ENCODE measurements around the gene SCAPER.

The SCAPER gene

GRCh38 chr15:76669521-76670207, 235.5 kb downstream of the SCAPER start:
- no peak for TF ChIP-seq CTCF (IDR thresholded peaks at IDR 0.05; ENCODE audit: insufficient read depth, low read length, missing control alignments)
- POLR2A ChIA-PET = no interaction called here

GRCh38 chr15:76668900-76669299, 236.2 kb downstream of the SCAPER start:
- ChIA-PET CTCF (no interaction called here), POLR2A (no interaction called here)

More at GRCh38 chr15:76669521-76670207, 235.5 kb downstream of the SCAPER start:
- CTCF ChIA-PET = no interaction called here
- DNase-seq (ENCODE audit: low read depth, low spot score) = no peak
- no peak overlapping the region for H3K4me3 ChIP-seq (ENCODE audit: low read depth, low read length)

GRCh38 chr15:76667943-76668715, 237.0 kb downstream of the SCAPER start:
- CTCF ChIA-PET = no interaction called here
- POLR2A ChIA-PET = no interaction called here
- TF ChIP-seq CTCF (IDR thresholded peaks at IDR 0.05; ENCODE audit: insufficient read depth, low read length, missing control alignments) = no peak

More at GRCh38 chr15:76668900-76669299, 236.2 kb downstream of the SCAPER start:
- H3K4me3 ChIP-seq (ENCODE audit: low read depth, low read length) = no peak overlapping the region
- DNase-seq (ENCODE audit: low read depth, low spot score) = no peak
- no peak for TF ChIP-seq CTCF (IDR thresholded peaks at IDR 0.05; ENCODE audit: insufficient read depth, low read length, missing control alignments)

GRCh38 chr15:76664895-76665294, 240.2 kb downstream of the SCAPER start:
- ChIA-PET CTCF (no interaction called here), POLR2A (no interaction called here)
- H3K4me3 ChIP-seq (ENCODE audit: low read depth, low read length) = no peak overlapping the region
- no peak for DNase-seq (ENCODE audit: low read depth, low spot score)
- no peak for TF ChIP-seq CTCF (IDR thresholded peaks at IDR 0.05; ENCODE audit: insufficient read depth, low read length, missing control alignments)

More at GRCh38 chr15:76667943-76668715, 237.0 kb downstream of the SCAPER start:
- no peak overlapping the region for H3K4me3 ChIP-seq (ENCODE audit: low read depth, low read length)
- no peak for DNase-seq (ENCODE audit: low read depth, low spot score)

- no peak for TF ChIP-seq CTCF (IDR thresholded peaks at IDR 0.05; ENCODE audit: insufficient read depth, low read length, missing control alignments)
- ChIA-PET CTCF (no interaction called here), POLR2A (no interaction called here)
- no peak overlapping the region for H3K4me3 ChIP-seq (ENCODE audit: low read depth, low read length)
- no peak for DNase-seq (ENCODE audit: low read depth, low spot score)
Measured at GRCh38 chr15:76664411-76664810, 240.7 kb downstream of the SCAPER start.

GRCh38 chr15:76663529-76663928, 241.6 kb downstream of the SCAPER start:
- POLR2A ChIA-PET = no interaction called here
- no peak for TF ChIP-seq CTCF (IDR thresholded peaks at IDR 0.05; ENCODE audit: insufficient read depth, low read length, missing control alignments)
- H3K4me3 ChIP-seq (ENCODE audit: low read depth, low read length) = no peak overlapping the region
- CTCF ChIA-PET = no interaction called here
- no peak for DNase-seq (ENCODE audit: low read depth, low spot score)
